Activated naive CD8-positive, alpha-beta T cell treated with anti-CD3 and anti-CD28 coated beads for 36 hours (primary cell): ENCODE results near the gene EPB41L5. TPM values are rescaled to one million over a fixed set of nuclear protein-coding genes. Genes with fewer than 3 reads are reported as not detected.
"Not testable (repeated sequence)": the region's sequence is repeated elsewhere in the genome, so short reads cannot be mapped to it uniquely, and the experiment has no call there.

Experiments used
- DNase-seq: peaks from one replicate; pipeline ENCODE4 v3.0.0; 2021
- H3K27ac Mint-ChIP-seq: one replicate; pipeline ENCODE4 v1.8.0; 2022; ENCODE audit warnings: mild to moderate bottlenecking, moderate library complexity, mixed read lengths
- H3K27me3 Mint-ChIP-seq: one replicate; pipeline ENCODE4 v1.8.0; 2022; ENCODE audit warnings: mild to moderate bottlenecking, mixed read lengths
- H3K36me3 Mint-ChIP-seq: one replicate; pipeline ENCODE4 v1.8.0; 2021; ENCODE audit warnings: mild to moderate bottlenecking, mixed read lengths
- H3K4me1 Mint-ChIP-seq: one replicate; pipeline ENCODE4 v1.8.0; 2021; ENCODE audit warnings: mixed read lengths
- H3K4me3 Mint-ChIP-seq: one replicate; pipeline ENCODE4 v1.8.0; 2022; ENCODE audit warnings: mild to moderate bottlenecking, moderate library complexity, mixed read lengths
- H3K9me3 Mint-ChIP-seq: one replicate; pipeline ENCODE4 v1.8.0; 2022; ENCODE audit warnings: mixed read lengths
- total RNA-seq, 2 experiments: library from RNA; stranded (reverse); gene quantifications; one replicate each; pipeline ENCODE4 v1.2.3, GENCODE V29; 2021

EPB41L5 gene
- total RNA-seq, 2 experiments from 2014 or later = 3.8 to 4.5 TPM

DNA sequence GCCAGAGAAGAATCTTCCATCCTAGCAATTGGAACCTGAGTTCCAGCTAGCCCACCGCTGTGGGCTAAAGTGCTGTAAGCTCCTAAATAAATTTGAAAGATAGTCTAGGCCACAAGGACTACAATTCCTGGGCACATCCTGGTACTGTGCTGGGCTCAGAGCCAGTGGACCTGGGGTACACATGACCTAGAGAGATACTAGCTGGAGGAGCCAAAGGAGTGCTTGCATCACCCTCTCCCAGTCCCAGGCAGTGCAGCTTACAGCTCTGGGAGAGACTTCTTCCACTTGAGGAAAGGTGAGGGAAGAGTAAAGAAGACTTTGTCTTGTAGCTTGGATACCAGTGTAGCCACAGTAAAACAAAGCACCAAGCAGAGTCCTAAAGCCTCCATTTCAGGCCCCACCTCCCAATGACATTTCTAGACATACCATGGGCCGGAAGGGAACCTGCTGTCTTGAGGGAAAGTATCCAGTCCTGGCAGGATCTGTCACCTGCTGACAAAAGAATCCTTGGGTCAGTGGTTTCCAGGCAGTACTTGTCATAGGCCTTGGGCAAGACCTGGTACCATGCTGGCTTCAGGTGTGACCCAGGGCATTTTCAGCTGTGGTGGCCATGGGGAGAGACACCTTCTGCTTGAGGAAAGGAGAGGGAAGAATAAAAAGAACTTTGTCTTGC is 120.8 kb downstream of the EPB41L5 start:
- Mint-ChIP-seq H3K4me3 (no peak overlapping the region), H3K27me3 (no peaks in the 10 kb centered on the region), H3K36me3 (peaks cover 28% of the 10 kb centered on the region), H3K4me1 (no peaks in the 10 kb centered on the region), H3K9me3 (peaks cover 4% of the 10 kb centered on the region), H3K27ac (no peak overlapping the region)
- no peak for DNase-seq

DNA sequence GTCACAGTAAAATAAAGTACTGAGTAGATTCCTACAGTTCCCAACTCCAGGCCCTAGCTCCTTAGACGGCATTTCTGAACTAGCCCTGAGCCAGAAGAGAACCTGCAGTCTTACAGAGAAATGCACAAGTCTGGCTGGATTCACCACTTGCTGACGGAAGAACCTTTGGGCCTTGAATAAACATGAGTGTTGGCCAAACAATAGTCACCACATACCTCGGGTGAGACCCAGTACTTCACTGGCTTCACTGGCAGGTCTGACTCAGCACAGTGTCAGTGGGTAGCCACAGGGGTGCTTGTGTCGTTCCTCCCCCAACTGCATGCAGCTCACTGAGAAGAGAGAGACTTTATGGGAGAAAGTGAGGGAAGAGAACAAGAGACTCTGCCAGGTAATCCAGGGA is 121.4 kb downstream of the EPB41L5 start:
- H3K9me3 Mint-ChIP-seq = peaks cover 6% of the 10 kb centered on the region
- H3K4me1 Mint-ChIP-seq = no peaks in the 10 kb centered on the region
- no peak overlapping the region for H3K4me3 Mint-ChIP-seq
- no peaks in the 10 kb centered on the region for H3K27me3 Mint-ChIP-seq
- H3K27ac Mint-ChIP-seq = no peak overlapping the region
- H3K36me3 Mint-ChIP-seq = peaks cover 28% of the 10 kb centered on the region
- no peak for DNase-seq

DNA sequence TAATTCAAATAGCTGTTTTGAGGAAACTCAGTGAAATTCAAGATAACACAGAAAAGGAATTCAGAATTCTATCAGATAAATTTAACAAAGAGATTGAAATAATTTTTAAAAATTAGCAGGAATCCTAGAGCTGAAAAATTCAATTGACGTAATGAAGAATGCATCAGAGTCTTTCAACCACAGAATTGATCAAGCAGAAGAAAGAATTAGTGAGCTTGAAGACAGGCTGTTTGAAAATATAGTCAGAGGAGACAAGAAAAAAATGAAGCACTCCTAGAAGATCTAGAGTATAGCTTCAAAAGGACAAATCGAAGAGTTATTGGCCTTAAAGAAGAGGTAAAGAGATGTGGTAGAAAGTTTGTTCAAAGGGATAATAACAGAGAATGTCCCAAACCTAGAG is 122.1 kb downstream of the EPB41L5 start:
- DNase-seq, H3K27ac Mint-ChIP-seq, H3K4me1 Mint-ChIP-seq, H3K27me3 Mint-ChIP-seq, H3K4me3 Mint-ChIP-seq, H3K9me3 Mint-ChIP-seq: not testable (repeated sequence)
- peaks cover 28% of the 10 kb centered on the region for H3K36me3 Mint-ChIP-seq

DNA sequence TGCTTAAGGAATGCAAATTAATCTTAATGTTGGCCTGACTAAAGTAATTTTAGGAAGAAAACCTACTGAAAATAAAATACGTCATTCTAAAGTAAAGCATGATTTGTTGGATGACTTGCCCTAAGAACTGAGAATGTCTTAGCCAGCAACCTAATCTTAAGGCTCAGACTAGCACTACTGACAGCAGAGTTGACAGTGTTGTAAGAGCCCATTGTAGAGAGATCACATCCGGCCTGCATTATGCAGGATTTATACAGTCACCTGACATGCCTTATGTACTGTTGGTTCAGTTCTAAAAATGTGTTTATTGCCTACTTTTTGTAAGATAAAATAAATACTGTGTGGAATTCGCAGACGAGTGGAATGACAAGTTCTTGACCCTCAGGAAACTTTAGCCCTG is 128.0 kb downstream of the EPB41L5 start:
- Mint-ChIP-seq H3K27me3 (no peaks in the 10 kb centered on the region), H3K36me3 (no peaks in the 10 kb centered on the region), H3K27ac (no peak overlapping the region), H3K4me1 (no peaks in the 10 kb centered on the region), H3K4me3 (no peak overlapping the region), H3K9me3 (peaks cover 2% of the 10 kb centered on the region)
- DNase-seq = no peak

DNA sequence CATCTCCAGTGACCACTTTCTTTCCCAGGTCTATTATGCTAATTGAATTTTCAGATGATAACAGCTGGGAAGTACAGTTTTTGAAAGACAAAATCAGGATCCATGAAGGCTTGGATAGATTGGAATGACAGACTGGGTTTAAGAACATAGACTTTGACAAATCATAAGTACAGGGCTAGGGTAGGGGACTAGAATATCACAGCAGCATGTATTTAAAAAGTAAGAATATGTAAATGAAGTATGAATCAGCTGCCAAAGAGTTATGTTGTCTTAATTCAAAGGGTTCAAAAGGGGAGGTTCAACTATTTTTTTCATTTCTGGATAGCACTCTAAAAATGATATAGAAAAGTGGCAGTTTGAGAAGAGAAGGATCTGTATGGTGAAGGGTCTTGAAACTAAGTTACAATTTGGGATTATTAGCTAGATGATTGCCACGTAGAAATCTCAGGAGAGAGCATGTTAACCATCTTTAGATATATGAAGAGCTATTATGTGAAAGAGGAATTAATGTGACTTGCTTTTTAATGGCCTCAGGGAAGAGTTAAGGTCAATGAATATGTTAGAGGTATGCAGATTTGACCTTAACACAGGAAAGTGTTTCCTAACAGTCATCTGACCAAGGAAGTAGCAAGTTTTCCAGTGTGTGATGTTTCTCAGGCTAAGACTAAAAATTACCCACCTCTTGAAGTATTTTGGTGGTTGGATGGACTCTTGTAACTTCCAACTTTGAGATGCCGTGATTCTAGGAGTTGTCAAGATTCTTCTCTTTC is 128.6 kb downstream of the EPB41L5 start:
- DNase-seq = no peak
- no peaks in the 10 kb centered on the region for H3K4me1 Mint-ChIP-seq
- H3K36me3 Mint-ChIP-seq = no peaks in the 10 kb centered on the region

DNA sequence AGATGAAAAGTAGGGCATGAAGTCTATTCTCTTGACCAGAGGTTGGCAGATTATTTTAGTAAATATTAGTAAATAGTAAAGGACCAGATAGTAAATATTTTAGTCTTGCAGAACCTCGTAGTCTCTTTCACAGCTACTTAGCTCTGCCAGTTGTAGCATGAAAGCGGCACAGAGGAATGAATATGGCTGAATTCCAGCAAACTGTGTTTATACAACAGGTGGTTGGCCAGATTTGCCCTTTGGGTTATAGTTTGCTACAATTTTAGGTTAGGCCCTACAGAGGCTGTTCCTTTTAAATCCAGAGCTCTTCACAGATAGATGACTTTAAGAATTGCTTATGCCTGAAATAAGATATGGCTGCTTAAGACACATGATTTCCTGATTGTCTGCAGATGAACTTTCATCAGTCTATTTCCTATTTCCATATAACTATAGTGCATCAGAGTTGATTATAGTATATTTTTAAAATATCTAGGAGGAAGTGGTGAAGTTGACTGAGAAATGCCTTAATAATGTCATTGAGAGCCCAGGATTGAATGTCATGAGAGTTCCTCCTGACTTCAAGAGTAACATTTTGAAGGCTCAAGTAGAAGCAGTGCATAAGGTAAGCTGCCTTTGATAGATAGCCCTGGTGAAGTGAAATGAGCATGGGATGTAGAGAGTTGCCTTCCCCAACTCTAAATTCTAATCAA is 129.8 kb downstream of the EPB41L5 start:
- no peaks in the 10 kb centered on the region for H3K27me3 Mint-ChIP-seq
- H3K27ac Mint-ChIP-seq = no peak overlapping the region
- no peaks in the 10 kb centered on the region for H3K4me1 Mint-ChIP-seq
- H3K9me3 Mint-ChIP-seq = peaks cover 2% of the 10 kb centered on the region
- peaks cover 1% of the 10 kb centered on the region for H3K36me3 Mint-ChIP-seq
- no peak overlapping the region for H3K4me3 Mint-ChIP-seq
- DNase-seq = no peak

More for the DNA sequence above, 128.6 kb downstream of the EPB41L5 start:
- H3K27me3 Mint-ChIP-seq = no peaks in the 10 kb centered on the region
- H3K9me3 Mint-ChIP-seq = peaks cover 2% of the 10 kb centered on the region
- no peak overlapping the region for H3K4me3 Mint-ChIP-seq
- H3K27ac Mint-ChIP-seq = no peak overlapping the region

DNA sequence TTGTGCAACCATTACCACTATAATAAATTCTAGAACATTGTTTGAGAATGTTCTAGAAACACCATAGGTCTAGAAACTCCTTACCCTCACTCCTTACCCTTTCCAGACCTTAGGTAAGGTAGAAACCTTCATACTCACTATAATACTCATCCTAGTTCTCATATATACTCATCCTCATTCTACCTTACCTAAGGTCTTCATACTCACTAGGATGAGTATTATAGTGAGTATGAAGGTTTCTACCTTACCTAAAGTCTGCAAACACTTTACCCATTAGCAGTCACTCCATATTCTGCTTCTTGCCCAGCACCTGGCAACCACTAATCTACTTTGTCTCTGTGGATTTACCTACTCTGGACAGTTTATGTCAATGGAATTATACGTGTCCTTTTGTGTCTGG is 135.4 kb downstream of the EPB41L5 start:
- Mint-ChIP-seq H3K36me3 (peaks cover 26% of the 10 kb centered on the region), H3K4me1 (no peaks in the 10 kb centered on the region), H3K27ac (no peak overlapping the region), H3K4me3 (no peak overlapping the region), H3K9me3 (peaks cover 15% of the 10 kb centered on the region), H3K27me3 (no peaks in the 10 kb centered on the region)
- no peak for DNase-seq

DNA sequence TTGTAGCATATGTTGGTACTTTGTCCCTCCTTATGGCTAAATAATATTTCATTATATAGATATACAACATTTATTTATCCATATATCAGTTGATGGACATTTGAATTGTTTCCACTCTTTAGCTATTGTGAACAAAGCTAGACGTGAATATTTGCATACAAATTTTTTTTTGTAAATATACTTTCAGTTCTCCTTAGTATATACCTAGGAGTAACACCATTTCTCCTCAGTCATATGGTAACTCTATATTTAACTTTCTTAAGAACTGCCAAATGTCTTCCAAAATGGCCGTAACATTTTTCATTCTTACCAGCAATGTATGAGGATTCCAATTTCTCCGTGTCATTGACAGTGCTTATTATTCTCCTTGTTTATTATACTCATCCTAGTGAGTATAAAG is 135.8 kb downstream of the EPB41L5 start:
- Mint-ChIP-seq H3K4me3 (no peak overlapping the region), H3K27ac (no peak overlapping the region), H3K27me3 (no peaks in the 10 kb centered on the region)

DNA sequence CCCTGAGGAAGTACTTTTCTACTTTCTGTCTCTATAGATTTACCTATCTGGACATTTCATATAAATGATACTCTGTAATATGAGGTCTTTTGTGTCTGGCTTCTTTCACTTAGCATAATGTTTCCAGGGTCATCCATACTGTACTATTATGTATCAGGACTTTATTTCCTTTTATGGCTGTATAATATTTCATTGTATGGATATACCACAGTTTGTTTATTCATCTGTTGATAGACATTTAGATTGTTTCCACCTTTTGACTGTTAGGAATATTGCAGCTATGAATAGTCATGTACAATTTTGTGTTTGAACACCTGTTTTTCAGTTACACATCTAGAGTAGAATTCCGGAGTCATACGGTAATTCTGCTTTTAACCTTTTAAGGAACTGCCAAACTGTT is 136.5 kb downstream of the EPB41L5 start:
- H3K27me3 Mint-ChIP-seq = no peaks in the 10 kb centered on the region
- no peak overlapping the region for H3K27ac Mint-ChIP-seq
- H3K9me3 Mint-ChIP-seq = peaks cover 15% of the 10 kb centered on the region

More for the DNA sequence above, 135.8 kb downstream of the EPB41L5 start:
- DNase-seq = no peak
- peaks cover 15% of the 10 kb centered on the region for H3K9me3 Mint-ChIP-seq
- H3K4me1 Mint-ChIP-seq = no peaks in the 10 kb centered on the region
- peaks cover 27% of the 10 kb centered on the region for H3K36me3 Mint-ChIP-seq

DNA sequence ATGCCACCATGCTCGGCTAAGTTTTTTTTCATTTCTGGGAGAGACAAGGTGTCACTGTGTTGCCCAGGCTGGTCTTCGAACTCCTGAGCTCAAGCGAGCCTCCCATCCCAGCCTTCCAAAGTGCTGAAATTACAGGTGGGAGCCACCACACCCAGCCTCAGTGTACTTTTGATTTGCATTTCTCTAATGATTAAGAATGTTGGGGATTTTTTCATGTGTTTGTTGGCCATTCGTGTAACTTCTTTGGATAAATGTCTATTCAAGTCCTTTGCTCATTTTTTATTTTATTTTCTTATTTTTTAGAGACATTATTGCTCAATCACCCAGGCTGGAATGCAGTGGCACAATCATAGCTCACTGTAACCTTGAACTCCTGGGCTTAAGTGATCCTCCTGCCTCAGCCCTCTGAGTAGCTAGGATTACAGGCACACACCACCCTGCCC is 137.2 kb downstream of the EPB41L5 start:
- no peak for DNase-seq
- peaks cover 31% of the 10 kb centered on the region for H3K36me3 Mint-ChIP-seq
- H3K4me1 Mint-ChIP-seq = no peaks in the 10 kb centered on the region
- no peaks in the 10 kb centered on the region for H3K27me3 Mint-ChIP-seq
- no peak overlapping the region for H3K4me3 Mint-ChIP-seq
- no peak overlapping the region for H3K27ac Mint-ChIP-seq
- peaks cover 15% of the 10 kb centered on the region for H3K9me3 Mint-ChIP-seq

More for the DNA sequence above, 136.5 kb downstream of the EPB41L5 start:
- peaks cover 30% of the 10 kb centered on the region for H3K36me3 Mint-ChIP-seq
- H3K4me1 Mint-ChIP-seq = no peaks in the 10 kb centered on the region
- no peak overlapping the region for H3K4me3 Mint-ChIP-seq
- no peak for DNase-seq

DNA sequence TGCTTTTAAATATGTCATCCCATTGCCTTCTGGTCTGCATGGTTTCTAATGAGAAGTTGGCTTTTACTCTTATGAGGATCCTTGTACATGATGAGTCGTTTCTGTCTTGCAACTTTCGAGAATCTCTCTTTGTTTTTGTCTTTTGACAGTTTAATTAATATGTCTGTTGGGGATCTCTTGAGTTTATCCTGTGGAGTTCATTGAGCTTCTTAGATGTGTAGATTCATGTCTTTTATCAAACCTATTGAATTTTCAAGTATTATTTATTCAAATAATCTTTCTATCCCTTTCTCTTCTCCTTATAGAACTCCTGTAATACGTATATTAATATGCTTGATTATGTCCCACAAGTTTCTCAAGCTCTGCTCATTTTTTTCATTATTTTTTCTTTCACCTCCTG is 142.4 kb downstream of the EPB41L5 start:
- Mint-ChIP-seq H3K4me1 (no peaks in the 10 kb centered on the region), H3K36me3 (peaks cover 34% of the 10 kb centered on the region), H3K4me3 (no peak overlapping the region), H3K27me3 (no peaks in the 10 kb centered on the region), H3K9me3 (peaks cover 9% of the 10 kb centered on the region), H3K27ac (no peak overlapping the region)
- DNase-seq = no peak

DNA sequence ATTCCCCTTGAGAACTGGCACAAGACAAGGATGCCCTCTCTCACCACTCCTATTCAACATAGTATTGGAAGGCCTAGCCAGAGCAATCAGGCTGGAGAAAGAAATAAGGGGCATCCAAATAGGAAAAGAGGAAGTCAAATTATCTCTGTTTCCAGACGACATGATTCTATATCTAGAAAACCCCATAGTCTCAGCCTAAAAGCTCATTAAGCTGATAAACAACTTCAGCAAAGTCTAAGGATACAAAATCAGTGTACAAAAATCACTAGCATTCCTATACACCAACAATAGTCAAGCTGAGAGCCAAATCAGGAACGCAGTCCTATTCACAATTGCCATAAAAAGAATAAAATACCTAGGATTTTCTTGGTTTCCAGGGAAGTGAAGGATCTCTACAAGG is 145.8 kb downstream of the EPB41L5 start:
- not testable (repeated sequence) for H3K9me3 Mint-ChIP-seq, DNase-seq, H3K4me3 Mint-ChIP-seq, H3K27ac Mint-ChIP-seq, H3K4me1 Mint-ChIP-seq, H3K27me3 Mint-ChIP-seq
- peaks cover 18% of the 10 kb centered on the region for H3K36me3 Mint-ChIP-seq

DNA sequence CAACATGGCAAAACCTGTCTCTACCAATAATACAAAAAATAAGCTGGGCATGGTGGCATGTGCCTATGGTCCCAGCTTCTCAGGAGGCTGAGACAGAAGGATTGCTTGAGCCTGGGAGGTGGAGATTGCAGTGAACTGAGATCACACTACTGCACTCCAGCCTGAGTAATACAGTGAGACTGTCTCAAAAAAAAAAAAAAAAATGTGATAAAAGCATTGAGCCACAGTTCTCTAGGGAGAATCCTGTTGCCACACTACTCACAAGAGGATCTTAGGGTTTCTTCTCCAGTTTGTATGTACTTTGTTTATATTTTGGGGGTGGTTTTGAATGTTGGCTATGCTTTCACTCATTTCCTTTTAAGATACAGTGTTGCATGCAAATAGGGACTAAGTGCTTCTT is 148.3 kb downstream of the EPB41L5 start:
- no peaks in the 10 kb centered on the region for H3K4me1 Mint-ChIP-seq
- DNase-seq = no peak
- H3K4me3 Mint-ChIP-seq = no peak overlapping the region
- no peaks in the 10 kb centered on the region for H3K27me3 Mint-ChIP-seq
- H3K9me3 Mint-ChIP-seq = no peaks in the 10 kb centered on the region
- no peak overlapping the region for H3K27ac Mint-ChIP-seq
- peaks cover 10% of the 10 kb centered on the region for H3K36me3 Mint-ChIP-seq

DNA sequence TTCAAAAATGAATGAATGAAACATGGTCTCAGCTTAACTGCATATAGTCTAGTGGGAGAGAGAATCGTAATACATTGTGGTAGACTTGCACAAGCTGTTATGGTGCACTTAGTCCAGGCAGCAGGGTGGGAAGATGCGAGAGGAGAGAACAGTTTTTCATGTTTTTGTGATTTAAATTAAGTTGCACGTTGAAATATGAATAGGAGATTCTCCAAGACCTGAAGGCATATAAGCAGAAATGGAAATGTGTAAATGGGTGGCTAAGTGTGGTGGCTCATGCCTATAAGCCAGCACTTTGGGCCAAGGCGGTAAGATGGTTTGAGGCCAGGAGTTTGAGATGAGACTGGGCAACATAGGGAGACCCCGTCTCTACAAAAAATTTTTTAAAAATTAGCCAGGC is 149.8 kb downstream of the EPB41L5 start:
- Mint-ChIP-seq H3K4me1 (no peaks in the 10 kb centered on the region), H3K36me3 (no peaks in the 10 kb centered on the region), H3K9me3 (no peaks in the 10 kb centered on the region), H3K27me3 (no peaks in the 10 kb centered on the region), H3K27ac (no peak overlapping the region), H3K4me3 (no peak overlapping the region)
- DNase-seq = no peak

DNA sequence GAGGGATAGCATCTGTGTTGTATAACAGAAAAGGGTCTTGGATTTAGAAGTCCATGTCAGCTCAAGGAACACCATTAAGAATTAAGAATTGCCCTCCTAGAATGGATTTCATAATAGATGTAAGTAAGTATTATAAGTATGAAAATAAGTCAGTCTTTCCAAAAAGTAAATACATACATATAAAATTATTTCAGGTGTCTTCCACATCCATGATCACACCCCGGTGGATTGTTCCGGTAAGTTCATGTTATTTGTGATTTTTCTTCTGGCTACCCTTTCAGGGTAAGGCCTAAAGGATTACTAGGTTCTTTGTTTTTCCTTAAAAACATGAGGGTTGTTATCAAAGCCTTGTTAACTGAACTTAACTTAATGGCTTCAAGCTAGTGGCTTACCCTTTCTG is 154.4 kb downstream of the EPB41L5 start:
- Mint-ChIP-seq H3K4me3 (no peak overlapping the region), H3K4me1 (no peaks in the 10 kb centered on the region), H3K36me3 (peaks cover 8% of the 10 kb centered on the region), H3K27ac (no peak overlapping the region), H3K27me3 (no peaks in the 10 kb centered on the region), H3K9me3 (peaks cover 4% of the 10 kb centered on the region)
- DNase-seq = no peak
